HL-60 (cell line): ENCODE results near the gene SH3BP5L.
A peak's percentile ranks its signal among the peaks of the same experiment; 100 is the strongest.

ENCODE experiments used
- DNase-seq, 2 experiments: peaks; one replicate each; pipeline ENCODE4 v3.0.0-alpha.2; 2010 to 2020; ENCODE audit warnings: low read depth in 1 of 2, low spot score in 1 of 2
- H3K27ac ChIP-seq: fragments of 250-450 bp; sonication (Bioruptor Pico); replicated peaks from 2 replicates; pipeline ENCODE4 v1.5.1; 2020; ENCODE audit warnings: mild to moderate bottlenecking, moderate library complexity
- H3K27me3 ChIP-seq: fragments of 250-450 bp; sonication (Bioruptor Pico); 2 replicates; pipeline ENCODE4 v1.5.1; 2021; ENCODE audit warnings: mild to moderate bottlenecking, moderate library complexity; ENCODE audit not compliant: insufficient read depth, poor library complexity, severe bottlenecking
- H3K4me3 ChIP-seq: replicated peaks from 2 replicates; pipeline ENCODE4 v1.5.1; 2011; ENCODE audit warnings: mild to moderate bottlenecking, control low read depth, low read length; ENCODE audit not compliant: insufficient read depth
- CTCF ChIP-seq: IDR thresholded peaks from one replicate; pipeline ENCODE4 v1.5.1; 2011; ENCODE audit warnings: low read length, control low read depth, inconsistent platforms; ENCODE audit not compliant: insufficient read depth
- GABPA ChIP-seq: IDR thresholded peaks from 2 replicates; pipeline ENCODE4 v1.6.1; 2012; ENCODE audit warnings: low read depth
- POLR2AphosphoS5 ChIP-seq: IDR thresholded peaks from 2 replicates; pipeline ENCODE4 v1.6.1; 2012; ENCODE audit warnings: low read depth
- SPI1 ChIP-seq: IDR thresholded peaks from 2 replicates; pipeline ENCODE4 v1.6.1; 2012; ENCODE audit warnings: low read depth, mild to moderate bottlenecking, borderline replicate concordance
- TF ChIP-seq, protein P1 (sequence below): IDR thresholded peaks from 2 replicates; pipeline ENCODE4 v1.6.1; 2012; ENCODE audit warnings: low read depth; ENCODE audit not compliant: insufficient replicate concordance

Gene SH3BP5L

DNA sequence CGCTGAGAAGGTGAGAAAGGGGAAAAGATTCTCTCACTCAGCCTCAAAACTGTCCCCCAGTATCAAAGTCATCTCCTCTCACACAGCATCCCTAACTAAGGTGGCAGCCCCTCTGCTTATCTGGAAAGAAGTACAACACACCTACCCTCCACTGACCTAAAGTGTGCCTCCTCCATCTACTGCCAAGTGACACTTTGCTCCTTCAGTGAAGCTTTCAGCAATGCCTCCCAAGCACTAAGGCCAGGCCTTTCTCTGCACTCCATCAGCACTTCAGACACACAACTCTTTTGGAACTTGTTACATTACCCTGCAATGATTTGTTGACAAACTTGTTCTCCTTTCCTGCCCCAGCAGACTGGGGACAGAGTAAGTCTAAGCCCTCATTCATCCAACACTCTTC lies 1.4 kb downstream of the SH3BP5L start:
- no peak overlapping the region for H3K27ac ChIP-seq
- DNase-seq, result no peak
- no peaks in the 10 kb centered on the region for H3K27me3 ChIP-seq
- H3K4me3 ChIP-seq, result no peak overlapping the region
- no peak for TF ChIP-seq CTCF
- TF ChIP-seq POLR2AphosphoS5, result no peak
- TF ChIP-seq SPI1, result no peak
- TF ChIP-seq, protein P1, sequence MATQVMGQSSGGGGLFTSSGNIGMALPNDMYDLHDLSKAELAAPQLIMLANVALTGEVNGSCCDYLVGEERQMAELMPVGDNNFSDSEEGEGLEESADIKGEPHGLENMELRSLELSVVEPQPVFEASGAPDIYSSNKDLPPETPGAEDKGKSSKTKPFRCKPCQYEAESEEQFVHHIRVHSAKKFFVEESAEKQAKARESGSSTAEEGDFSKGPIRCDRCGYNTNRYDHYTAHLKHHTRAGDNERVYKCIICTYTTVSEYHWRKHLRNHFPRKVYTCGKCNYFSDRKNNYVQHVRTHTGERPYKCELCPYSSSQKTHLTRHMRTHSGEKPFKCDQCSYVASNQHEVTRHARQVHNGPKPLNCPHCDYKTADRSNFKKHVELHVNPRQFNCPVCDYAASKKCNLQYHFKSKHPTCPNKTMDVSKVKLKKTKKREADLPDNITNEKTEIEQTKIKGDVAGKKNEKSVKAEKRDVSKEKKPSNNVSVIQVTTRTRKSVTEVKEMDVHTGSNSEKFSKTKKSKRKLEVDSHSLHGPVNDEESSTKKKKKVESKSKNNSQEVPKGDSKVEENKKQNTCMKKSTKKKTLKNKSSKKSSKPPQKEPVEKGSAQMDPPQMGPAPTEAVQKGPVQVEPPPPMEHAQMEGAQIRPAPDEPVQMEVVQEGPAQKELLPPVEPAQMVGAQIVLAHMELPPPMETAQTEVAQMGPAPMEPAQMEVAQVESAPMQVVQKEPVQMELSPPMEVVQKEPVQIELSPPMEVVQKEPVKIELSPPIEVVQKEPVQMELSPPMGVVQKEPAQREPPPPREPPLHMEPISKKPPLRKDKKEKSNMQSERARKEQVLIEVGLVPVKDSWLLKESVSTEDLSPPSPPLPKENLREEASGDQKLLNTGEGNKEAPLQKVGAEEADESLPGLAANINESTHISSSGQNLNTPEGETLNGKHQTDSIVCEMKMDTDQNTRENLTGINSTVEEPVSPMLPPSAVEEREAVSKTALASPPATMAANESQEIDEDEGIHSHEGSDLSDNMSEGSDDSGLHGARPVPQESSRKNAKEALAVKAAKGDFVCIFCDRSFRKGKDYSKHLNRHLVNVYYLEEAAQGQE, result no peak
- no peak for TF ChIP-seq GABPA

- no peak overlapping the region for H3K4me3 ChIP-seq
- no peak for TF ChIP-seq GABPA
- TF ChIP-seq SPI1, result no peak
- TF ChIP-seq CTCF, result no peak
- no peak for TF ChIP-seq POLR2AphosphoS5
- TF ChIP-seq, protein P1, result no peak
- peak overlapping the region; percentile 26; the same call in 1 of the 2 replicates for H3K27ac ChIP-seq
- DNase-seq, result no peak
- no peaks in the 10 kb centered on the region for H3K27me3 ChIP-seq
These were observed 2.2 kb downstream of the SH3BP5L start for GRCh38 chr1:248823517-248824001.

DNA sequence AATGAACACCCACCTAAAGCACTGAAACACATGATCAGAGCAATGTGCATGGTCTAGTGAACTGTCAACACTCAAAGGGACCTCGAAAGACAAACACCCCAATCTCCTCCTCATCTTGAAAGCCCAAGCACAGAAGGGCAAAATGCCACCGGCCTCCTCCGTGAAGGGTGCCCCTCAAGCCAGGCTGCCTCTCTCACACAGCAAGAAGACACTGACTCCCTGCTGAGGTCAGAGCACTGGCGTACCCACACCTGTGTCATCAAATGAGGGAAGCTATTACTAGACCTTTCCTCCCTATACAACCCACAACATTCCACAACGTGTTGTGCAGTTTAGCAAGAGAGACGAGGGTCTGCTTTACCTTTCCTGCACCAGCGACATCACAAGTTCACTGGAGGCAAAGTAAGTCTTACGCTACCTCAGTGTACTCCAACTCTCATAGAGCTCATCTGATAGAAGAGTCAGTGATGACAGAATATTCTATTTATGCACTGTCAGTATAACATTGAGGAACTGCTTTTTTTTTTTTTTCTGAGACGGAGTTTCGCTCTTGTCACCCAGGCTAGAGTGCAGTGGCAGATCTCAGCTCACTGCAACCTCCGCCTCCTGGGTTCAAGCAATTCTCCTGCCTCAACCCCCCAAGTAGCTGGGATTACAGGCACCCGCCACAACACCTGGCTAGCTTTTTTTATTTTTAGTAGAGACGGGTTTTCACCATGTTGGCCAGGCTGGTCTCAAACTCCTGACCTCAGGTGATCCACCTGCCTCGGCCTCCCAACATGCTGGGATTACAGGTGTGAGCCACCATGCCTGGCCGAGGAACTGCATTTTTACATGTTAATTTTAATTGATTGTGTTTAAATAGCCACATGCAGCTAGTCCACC lies 3.3 kb downstream of the SH3BP5L start:
- no peaks in the 10 kb centered on the region for H3K27me3 ChIP-seq
- TF ChIP-seq SPI1, result peak; percentile 83
- no peak for TF ChIP-seq CTCF
- no peak overlapping the region; the same call in 1 of the 2 replicates for H3K4me3 ChIP-seq
- H3K27ac ChIP-seq, result peak overlapping the region; percentile 26
- DNase-seq, result no peak
